Measurements from ENCODE around the gene UGT2A2. TPM values are rescaled to one million over a fixed set of nuclear protein-coding genes. Genes with fewer than 3 reads are reported as not detected.

The UGT2A2 gene
- total and polyA plus RNA-seq, 5 donors from 2014 or later, result not detected

GRCh38 chr4:69650872-69651271 lies 11.4 kb upstream of the UGT2A2 start:
- H3K4me1 Mint-ChIP-seq, result no peaks in the 10 kb centered on the region
- Histone ChIP-seq H3K27ac (ENCODE audit: insufficient read depth, low read length, poor library complexity, severe bottlenecking) (no peak overlapping the region), H3K27me3 (ENCODE audit: control insufficient read depth, insufficient read depth, low read length) (no peaks in the 10 kb centered on the region), H3K4me1 (ENCODE audit: control insufficient read depth, insufficient read depth, low read length, poor library complexity, severe bottlenecking) (no peaks in the 10 kb centered on the region), H3K4me3 (ENCODE audit: low read depth, low read length) (no peak overlapping the region), H3K36me3 (ENCODE audit: control insufficient read depth, insufficient read depth, low read length) (no peaks in the 10 kb centered on the region), H3K9me3 (ENCODE audit: control insufficient read depth in 2 of 2, low read length in 2 of 2) (no peaks in the 10 kb centered on the region)
- H3K27ac Mint-ChIP-seq, result no peak overlapping the region
- H3K36me3 Mint-ChIP-seq, result no peaks in the 10 kb centered on the region
- peaks cover 0 to 3% (median 0%) of the 10 kb centered on the region in 7 donors for H3K9me3 Mint-ChIP-seq
- H3K27me3 Mint-ChIP-seq, result no peaks in the 10 kb centered on the region
- DNase-seq (no peak), ATAC-seq (ENCODE audit: low read depth in 2 of 2) (no peak)
- no peak overlapping the region for H3K4me3 Mint-ChIP-seq

GRCh38 chr4:69649629-69650028 lies 10.2 kb upstream of the UGT2A2 start:
- Histone ChIP-seq H3K36me3 (ENCODE audit: control insufficient read depth, insufficient read depth, low read length) (no peaks in the 10 kb centered on the region), H3K27ac (ENCODE audit: insufficient read depth, low read length, poor library complexity, severe bottlenecking) (no peak overlapping the region), H3K4me3 (ENCODE audit: low read depth, low read length) (no peak overlapping the region), H3K9me3 (ENCODE audit: control insufficient read depth in 2 of 2, low read length in 2 of 2) (no peaks in the 10 kb centered on the region), H3K4me1 (ENCODE audit: control insufficient read depth, insufficient read depth, low read length, poor library complexity, severe bottlenecking) (no peaks in the 10 kb centered on the region), H3K27me3 (ENCODE audit: control insufficient read depth, insufficient read depth, low read length) (no peaks in the 10 kb centered on the region)
- Mint-ChIP-seq H3K27me3 (no peaks in the 10 kb centered on the region), H3K27ac (no peak overlapping the region), H3K9me3 (no peaks in the 10 kb centered on the region), H3K4me3 (no peak overlapping the region), H3K36me3 (no peaks in the 10 kb centered on the region), H3K4me1 (no peaks in the 10 kb centered on the region)
- no peak for ATAC-seq (ENCODE audit: low read depth in 2 of 2)
- no peak for DNase-seq

GRCh38 chr4:69649207-69649606 lies 9.8 kb upstream of the UGT2A2 start:
- H3K27me3 Mint-ChIP-seq, result no peaks in the 10 kb centered on the region
- Histone ChIP-seq H3K4me3 (ENCODE audit: low read depth, low read length) (no peak overlapping the region), H3K9me3 (ENCODE audit: control insufficient read depth in 2 of 2, low read length in 2 of 2) (no peaks in the 10 kb centered on the region), H3K27ac (ENCODE audit: insufficient read depth, low read length, poor library complexity, severe bottlenecking) (no peak overlapping the region), H3K27me3 (ENCODE audit: control insufficient read depth, insufficient read depth, low read length) (no peaks in the 10 kb centered on the region), H3K36me3 (ENCODE audit: control insufficient read depth, insufficient read depth, low read length) (no peaks in the 10 kb centered on the region), H3K4me1 (ENCODE audit: control insufficient read depth, insufficient read depth, low read length, poor library complexity, severe bottlenecking) (no peaks in the 10 kb centered on the region)
- no peak overlapping the region for H3K4me3 Mint-ChIP-seq
- no peaks in the 10 kb centered on the region for H3K4me1 Mint-ChIP-seq
- no peaks in the 10 kb centered on the region for H3K9me3 Mint-ChIP-seq
- DNase-seq (no peak), ATAC-seq (ENCODE audit: low read depth in 2 of 2) (no peak)
- no peaks in the 10 kb centered on the region for H3K36me3 Mint-ChIP-seq
- H3K27ac Mint-ChIP-seq, result no peak overlapping the region

GRCh38 chr4:69642961-69643360 lies 3.5 kb upstream of the UGT2A2 start:
- DNase-seq (no peak), ATAC-seq (ENCODE audit: low read depth in 2 of 2) (no peak)
- Mint-ChIP-seq H3K9me3 (peaks cover 0 to 5% (median 0%) of the 10 kb centered on the region in 7 donors), H3K4me1 (no peaks in the 10 kb centered on the region), H3K27ac (no peak overlapping the region), H3K36me3 (no peaks in the 10 kb centered on the region), H3K27me3 (no peaks in the 10 kb centered on the region), H3K4me3 (no peak overlapping the region)
- Histone ChIP-seq H3K4me3 (ENCODE audit: low read depth, low read length) (no peak overlapping the region), H3K36me3 (ENCODE audit: control insufficient read depth, insufficient read depth, low read length) (no peaks in the 10 kb centered on the region), H3K9me3 (ENCODE audit: control insufficient read depth in 2 of 2, low read length in 2 of 2) (no peaks in the 10 kb centered on the region), H3K27me3 (ENCODE audit: control insufficient read depth, insufficient read depth, low read length) (no peaks in the 10 kb centered on the region), H3K4me1 (ENCODE audit: control insufficient read depth, insufficient read depth, low read length, poor library complexity, severe bottlenecking) (no peaks in the 10 kb centered on the region), H3K27ac (ENCODE audit: insufficient read depth, low read length, poor library complexity, severe bottlenecking) (no peak overlapping the region)

GRCh38 chr4:69640289-69640688 lies 847 bp upstream of the UGT2A2 start:
- DNase-seq, result no peak
- ATAC-seq (ENCODE audit: low read depth in 2 of 2), result no peak
- Mint-ChIP-seq H3K36me3 (no peaks in the 10 kb centered on the region), H3K27me3 (no peaks in the 10 kb centered on the region), H3K4me3 (no peak overlapping the region), H3K27ac (no peak overlapping the region), H3K4me1 (no peaks in the 10 kb centered on the region), H3K9me3 (peaks cover 0 to 5% (median 0%) of the 10 kb centered on the region in 7 donors)
- H3K27me3 ChIP-seq (ENCODE audit: control insufficient read depth, insufficient read depth, low read length), result no peaks in the 10 kb centered on the region
- H3K9me3 ChIP-seq (ENCODE audit: control insufficient read depth in 2 of 2, low read length in 2 of 2), result no peaks in the 10 kb centered on the region
- no peak overlapping the region for H3K27ac ChIP-seq (ENCODE audit: insufficient read depth, low read length, poor library complexity, severe bottlenecking)
- no peaks in the 10 kb centered on the region for H3K4me1 ChIP-seq (ENCODE audit: control insufficient read depth, insufficient read depth, low read length, poor library complexity, severe bottlenecking)
- no peaks in the 10 kb centered on the region for H3K36me3 ChIP-seq (ENCODE audit: control insufficient read depth, insufficient read depth, low read length)
- no peak overlapping the region for H3K4me3 ChIP-seq (ENCODE audit: low read depth, low read length)

GRCh38 chr4:69617083-69617694 lies 22.3 kb downstream of the UGT2A2 start:
- H3K9me3 ChIP-seq (ENCODE audit: control insufficient read depth in 2 of 2, low read length in 2 of 2), result no peaks in the 10 kb centered on the region
- H3K4me3 Mint-ChIP-seq, result no peak overlapping the region
- H3K4me1 Mint-ChIP-seq, result no peaks in the 10 kb centered on the region
- H3K27me3 ChIP-seq (ENCODE audit: control insufficient read depth, insufficient read depth, low read length), result no peaks in the 10 kb centered on the region
- H3K27ac Mint-ChIP-seq, result no peak overlapping the region
- H3K4me1 ChIP-seq (ENCODE audit: control insufficient read depth, insufficient read depth, low read length, poor library complexity, severe bottlenecking), result no peaks in the 10 kb centered on the region
- H3K27me3 Mint-ChIP-seq, result no peaks in the 10 kb centered on the region
- H3K9me3 Mint-ChIP-seq, result peaks cover 0 to 7% (median 0%) of the 10 kb centered on the region in 7 donors
- H3K27ac ChIP-seq (ENCODE audit: insufficient read depth, low read length, poor library complexity, severe bottlenecking), result no peak overlapping the region
- ATAC-seq (ENCODE audit: low read depth in 2 of 2) (no peak), DNase-seq (peak in 1 of 3 donors; percentile 4)
- H3K4me3 ChIP-seq (ENCODE audit: low read depth, low read length), result no peak overlapping the region
- H3K36me3 ChIP-seq (ENCODE audit: control insufficient read depth, insufficient read depth, low read length), result no peaks in the 10 kb centered on the region
- H3K36me3 Mint-ChIP-seq, result no peaks in the 10 kb centered on the region

- Histone ChIP-seq H3K27ac (ENCODE audit: insufficient read depth, low read length, poor library complexity, severe bottlenecking) (no peak overlapping the region), H3K27me3 (ENCODE audit: control insufficient read depth, insufficient read depth, low read length) (no peaks in the 10 kb centered on the region), H3K9me3 (ENCODE audit: control insufficient read depth in 2 of 2, low read length in 2 of 2) (no peaks in the 10 kb centered on the region), H3K4me1 (ENCODE audit: control insufficient read depth, insufficient read depth, low read length, poor library complexity, severe bottlenecking) (no peaks in the 10 kb centered on the region), H3K36me3 (ENCODE audit: control insufficient read depth, insufficient read depth, low read length) (no peaks in the 10 kb centered on the region), H3K4me3 (ENCODE audit: low read depth, low read length) (no peak overlapping the region)
- Mint-ChIP-seq H3K27ac (no peak overlapping the region), H3K9me3 (peaks cover 0 to 6% (median 0%) of the 10 kb centered on the region in 7 donors), H3K4me3 (no peak overlapping the region), H3K27me3 (no peaks in the 10 kb centered on the region), H3K36me3 (no peaks in the 10 kb centered on the region), H3K4me1 (no peaks in the 10 kb centered on the region)
- no peak for ATAC-seq (ENCODE audit: low read depth in 2 of 2)
- DNase-seq, result no peak
Measured at GRCh38 chr4:69610484-69610883, 29.0 kb downstream of the UGT2A2 start.

GRCh38 chr4:69601065-69601464 lies 38.4 kb downstream of the UGT2A2 start:
- H3K9me3 Mint-ChIP-seq, result peaks cover 0 to 6% (median 0%) of the 10 kb centered on the region in 7 donors
- Histone ChIP-seq H3K4me3 (ENCODE audit: low read depth, low read length) (no peak overlapping the region), H3K36me3 (ENCODE audit: control insufficient read depth, insufficient read depth, low read length) (no peaks in the 10 kb centered on the region), H3K27ac (ENCODE audit: insufficient read depth, low read length, poor library complexity, severe bottlenecking) (no peak overlapping the region), H3K27me3 (ENCODE audit: control insufficient read depth, insufficient read depth, low read length) (no peaks in the 10 kb centered on the region), H3K9me3 (ENCODE audit: control insufficient read depth in 2 of 2, low read length in 2 of 2) (no peaks in the 10 kb centered on the region), H3K4me1 (ENCODE audit: control insufficient read depth, insufficient read depth, low read length, poor library complexity, severe bottlenecking) (no peaks in the 10 kb centered on the region)
- ATAC-seq (ENCODE audit: low read depth in 2 of 2) (no peak), DNase-seq (no peak)
- no peaks in the 10 kb centered on the region for H3K36me3 Mint-ChIP-seq
- no peak overlapping the region for H3K27ac Mint-ChIP-seq
- H3K4me3 Mint-ChIP-seq, result no peak overlapping the region
- H3K4me1 Mint-ChIP-seq, result no peaks in the 10 kb centered on the region
- H3K27me3 Mint-ChIP-seq, result no peaks in the 10 kb centered on the region
